Measurements from ENCODE around the gene RIN3. TPM values are rescaled to one million over a fixed set of nuclear protein-coding genes. Genes with fewer than 3 reads are reported as not detected.

RIN3 gene
- total RNA-seq, 1 donor from 2014 or later = 28.0 TPM

DNA sequence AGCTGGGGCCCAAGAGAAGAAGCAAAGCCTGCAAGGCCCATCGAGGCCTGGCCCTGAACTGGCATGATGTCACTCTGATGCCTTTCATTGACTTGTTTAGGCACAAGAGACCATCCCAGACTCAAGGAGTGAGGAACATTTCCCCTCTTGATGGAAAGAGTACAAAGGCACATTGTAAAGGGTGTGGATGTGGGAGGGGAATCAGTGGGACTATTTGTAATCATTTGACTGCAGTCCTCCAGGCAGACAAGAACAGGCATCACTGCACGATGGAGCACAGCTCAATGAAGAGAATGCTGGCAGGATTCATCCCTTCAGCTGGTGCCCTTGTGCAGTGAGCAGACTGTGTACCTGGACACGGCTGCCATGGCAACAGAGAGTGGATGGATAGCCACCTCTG, 147.0 kb downstream of the RIN3 start:
- Mint-ChIP-seq H3K4me3 (ENCODE audit: unreplicated experiment) (no peak overlapping the region), H3K27me3 (ENCODE audit: low read depth, unreplicated experiment) (peaks cover 1% of the 10 kb centered on the region), H3K4me1 (ENCODE audit: low read depth, unreplicated experiment) (peaks cover 1% of the 10 kb centered on the region), H3K36me3 (ENCODE audit: low read depth, unreplicated experiment) (peaks cover 41% of the 10 kb centered on the region), H3K9me3 (ENCODE audit: unreplicated experiment) (peaks cover 5% of the 10 kb centered on the region), H3K27ac (ENCODE audit: unreplicated experiment) (no peak overlapping the region)
- Histone ChIP-seq H3K36me3 (ENCODE audit: insufficient read depth, low read length) (peaks cover 3% of the 10 kb centered on the region), H3K79me2 (ENCODE audit: insufficient read depth, low read length) (no peaks in the 10 kb centered on the region), H3K4me3 (ENCODE audit: insufficient read depth, low read depth, low read length) (no peak overlapping the region), H3K27me3 (ENCODE audit: insufficient read depth, low read length) (no peaks in the 10 kb centered on the region), H3K4me1 (ENCODE audit: insufficient read depth, low read length) (peaks cover 9% of the 10 kb centered on the region), H4K20me1 (ENCODE audit: insufficient read depth, low read length) (peaks cover 10% of the 10 kb centered on the region), H3K9ac (ENCODE audit: low read length) (no peak overlapping the region), H3K27ac (ENCODE audit: low read depth, low read length) (no peak overlapping the region), H3K4me2 (ENCODE audit: low read length) (no peak overlapping the region), H2AFZ (ENCODE audit: low read depth, low read length) (no peak overlapping the region), H3K9me3 (ENCODE audit: insufficient read depth, low read depth, low read length) (no peaks in the 10 kb centered on the region)
- FAIRE-seq (no peak), DNase-seq (ENCODE audit: low read depth) (no peak)
- TF ChIP-seq, protein P1, sequence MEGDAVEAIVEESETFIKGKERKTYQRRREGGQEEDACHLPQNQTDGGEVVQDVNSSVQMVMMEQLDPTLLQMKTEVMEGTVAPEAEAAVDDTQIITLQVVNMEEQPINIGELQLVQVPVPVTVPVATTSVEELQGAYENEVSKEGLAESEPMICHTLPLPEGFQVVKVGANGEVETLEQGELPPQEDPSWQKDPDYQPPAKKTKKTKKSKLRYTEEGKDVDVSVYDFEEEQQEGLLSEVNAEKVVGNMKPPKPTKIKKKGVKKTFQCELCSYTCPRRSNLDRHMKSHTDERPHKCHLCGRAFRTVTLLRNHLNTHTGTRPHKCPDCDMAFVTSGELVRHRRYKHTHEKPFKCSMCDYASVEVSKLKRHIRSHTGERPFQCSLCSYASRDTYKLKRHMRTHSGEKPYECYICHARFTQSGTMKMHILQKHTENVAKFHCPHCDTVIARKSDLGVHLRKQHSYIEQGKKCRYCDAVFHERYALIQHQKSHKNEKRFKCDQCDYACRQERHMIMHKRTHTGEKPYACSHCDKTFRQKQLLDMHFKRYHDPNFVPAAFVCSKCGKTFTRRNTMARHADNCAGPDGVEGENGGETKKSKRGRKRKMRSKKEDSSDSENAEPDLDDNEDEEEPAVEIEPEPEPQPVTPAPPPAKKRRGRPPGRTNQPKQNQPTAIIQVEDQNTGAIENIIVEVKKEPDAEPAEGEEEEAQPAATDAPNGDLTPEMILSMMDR (IDR thresholded peaks at IDR 0.05; ENCODE audit: insufficient read depth, low read depth, low read length) = no peak
- TF ChIP-seq EZH2 (IDR thresholded peaks at IDR 0.05; ENCODE audit: insufficient read depth, low read length) = no peak

DNA sequence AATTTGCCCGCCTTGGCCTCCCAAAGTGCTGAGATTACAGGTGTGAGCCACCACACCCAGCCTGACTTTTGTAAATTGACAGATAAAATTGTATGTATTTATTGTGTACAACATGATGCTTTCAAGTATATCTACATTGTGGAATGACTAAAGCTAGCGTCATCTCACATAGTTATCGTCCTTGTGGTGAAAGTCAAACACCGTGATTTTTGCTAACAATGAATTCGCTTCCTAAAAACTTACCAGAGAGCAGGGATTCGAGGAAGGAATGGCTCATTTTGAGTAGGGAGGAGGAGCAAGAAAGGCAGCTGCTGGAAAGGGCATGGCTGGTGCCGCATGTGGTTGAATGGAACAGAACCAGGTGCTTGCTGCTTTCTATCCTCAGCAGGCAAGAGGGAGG, 149.5 kb downstream of the RIN3 start:
- FAIRE-seq (no peak), DNase-seq (ENCODE audit: low read depth) (peak; percentile 77)
- no peaks in the 10 kb centered on the region for H3K79me2 ChIP-seq (ENCODE audit: insufficient read depth, low read length)
- peaks cover 5% of the 10 kb centered on the region for H4K20me1 ChIP-seq (ENCODE audit: insufficient read depth, low read length)
- H3K4me2 ChIP-seq (ENCODE audit: low read length) = no peak overlapping the region
- no peaks in the 10 kb centered on the region for H3K9me3 ChIP-seq (ENCODE audit: insufficient read depth, low read depth, low read length)
- no peak overlapping the region for H3K27ac ChIP-seq (ENCODE audit: low read depth, low read length)
- H3K27me3 Mint-ChIP-seq (ENCODE audit: low read depth, unreplicated experiment) = no peaks in the 10 kb centered on the region
- H3K27ac Mint-ChIP-seq (ENCODE audit: unreplicated experiment) = no peak overlapping the region
- no peaks in the 10 kb centered on the region for H3K27me3 ChIP-seq (ENCODE audit: insufficient read depth, low read length)
- H3K4me1 Mint-ChIP-seq (ENCODE audit: low read depth, unreplicated experiment) = no peaks in the 10 kb centered on the region
- H3K4me3 Mint-ChIP-seq (ENCODE audit: unreplicated experiment) = no peak overlapping the region
- H3K4me1 ChIP-seq (ENCODE audit: insufficient read depth, low read length) = peaks cover 9% of the 10 kb centered on the region
- H3K4me3 ChIP-seq (ENCODE audit: insufficient read depth, low read depth, low read length) = no peak overlapping the region
- no peak overlapping the region for H2AFZ ChIP-seq (ENCODE audit: low read depth, low read length)
- TF ChIP-seq, protein P1 (IDR thresholded peaks at IDR 0.05; ENCODE audit: insufficient read depth, low read depth, low read length) = no peak
- no peak for TF ChIP-seq EZH2 (IDR thresholded peaks at IDR 0.05; ENCODE audit: insufficient read depth, low read length)
- H3K36me3 ChIP-seq (ENCODE audit: insufficient read depth, low read length) = peaks cover 3% of the 10 kb centered on the region
- H3K9ac ChIP-seq (ENCODE audit: low read length) = no peak overlapping the region
- peaks cover 38% of the 10 kb centered on the region for H3K36me3 Mint-ChIP-seq (ENCODE audit: low read depth, unreplicated experiment)
- H3K9me3 Mint-ChIP-seq (ENCODE audit: unreplicated experiment) = peaks cover 2% of the 10 kb centered on the region

DNA sequence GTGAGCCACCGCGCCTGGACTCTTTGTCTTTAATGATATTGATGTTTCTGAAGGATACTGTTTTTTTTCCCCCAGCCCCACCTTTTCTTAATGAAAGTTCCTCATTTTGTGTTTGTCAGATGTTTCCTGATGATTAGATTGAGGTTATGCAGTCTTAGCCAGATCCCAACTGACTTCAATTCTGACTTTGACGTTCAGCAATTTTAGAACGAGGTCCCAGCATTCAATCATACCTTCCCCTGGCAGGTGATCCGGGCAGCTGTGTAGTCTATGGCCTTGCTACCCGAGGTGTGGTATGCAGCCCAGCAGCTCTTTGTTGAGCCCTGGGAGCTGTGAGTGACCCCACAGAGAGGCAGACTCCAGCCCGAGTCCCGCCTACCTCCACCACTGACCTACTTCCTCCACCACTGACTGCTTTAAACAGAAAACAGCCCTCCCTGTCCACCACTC, 152.1 kb downstream of the RIN3 start:
- H3K27ac ChIP-seq (ENCODE audit: low read depth, low read length) = no peak overlapping the region
- Mint-ChIP-seq H3K4me1 (ENCODE audit: low read depth, unreplicated experiment) (no peaks in the 10 kb centered on the region), H3K27ac (ENCODE audit: unreplicated experiment) (no peak overlapping the region), H3K4me3 (ENCODE audit: unreplicated experiment) (no peak overlapping the region), H3K36me3 (ENCODE audit: low read depth, unreplicated experiment) (peaks cover 29% of the 10 kb centered on the region), H3K27me3 (ENCODE audit: low read depth, unreplicated experiment) (no peaks in the 10 kb centered on the region), H3K9me3 (ENCODE audit: unreplicated experiment) (peaks cover 5% of the 10 kb centered on the region)
- H3K4me2 ChIP-seq (ENCODE audit: low read length) = no peak overlapping the region
- no peak for TF ChIP-seq EZH2 (IDR thresholded peaks at IDR 0.05; ENCODE audit: insufficient read depth, low read length)
- TF ChIP-seq, protein P1 (IDR thresholded peaks at IDR 0.05; ENCODE audit: insufficient read depth, low read depth, low read length) = no peak
- peaks cover 16% of the 10 kb centered on the region for H3K4me1 ChIP-seq (ENCODE audit: insufficient read depth, low read length)
- FAIRE-seq (no peak), DNase-seq (ENCODE audit: low read depth) (no peak)
- no peak overlapping the region for H2AFZ ChIP-seq (ENCODE audit: low read depth, low read length)
- H3K27me3 ChIP-seq (ENCODE audit: insufficient read depth, low read length) = no peaks in the 10 kb centered on the region
- no peak overlapping the region for H3K4me3 ChIP-seq (ENCODE audit: insufficient read depth, low read depth, low read length)
- H3K9ac ChIP-seq (ENCODE audit: low read length) = no peak overlapping the region
- H3K36me3 ChIP-seq (ENCODE audit: insufficient read depth, low read length) = no peaks in the 10 kb centered on the region
- no peaks in the 10 kb centered on the region for H3K9me3 ChIP-seq (ENCODE audit: insufficient read depth, low read depth, low read length)
- no peaks in the 10 kb centered on the region for H3K79me2 ChIP-seq (ENCODE audit: insufficient read depth, low read length)
- H4K20me1 ChIP-seq (ENCODE audit: insufficient read depth, low read length) = peaks cover 5% of the 10 kb centered on the region

All from astrocyte (in vitro differentiated cells and primary cell).